DND-41 (cell line): ENCODE results near the gene NACC2.

ENCODE experiments used
- ATAC-seq: fragments of 200-7000 bp; cut with Tn5 transposase; 3 replicates; pipeline ENCODE4 v1.9.1; 2021; ENCODE audit warnings: low read depth; ENCODE audit not compliant: insufficient read depth
- DNase-seq: peaks from one replicate; pipeline ENCODE4 v3.0.0-alpha.2; 2020
- H2AFZ ChIP-seq: 2 replicates; pipeline ENCODE4 v1.6.0; 2012; ENCODE audit warnings: low read depth, low read length
- H3K27ac ChIP-seq: 2 replicates; pipeline ENCODE4 v1.5.1; 2012; ENCODE audit warnings: low read length, inconsistent platforms
- H3K27me3 ChIP-seq: fragments of 200-600 bp; sonication (generic); 2 replicates; pipeline ENCODE4 v1.6.0; 2012; ENCODE audit warnings: low read length, mild to moderate bottlenecking, inconsistent platforms; ENCODE audit not compliant: insufficient read depth, poor library complexity
- H3K36me3 ChIP-seq: 2 replicates; pipeline ENCODE4 v1.5.1; 2012; ENCODE audit warnings: low read length, inconsistent platforms; ENCODE audit not compliant: insufficient read depth
- H3K4me1 ChIP-seq: 2 replicates; pipeline ENCODE4 v1.5.1; 2012; ENCODE audit warnings: mild to moderate bottlenecking, low read length; ENCODE audit not compliant: insufficient read depth
- H3K4me2 ChIP-seq: 2 replicates; pipeline ENCODE4 v1.6.0; 2012; ENCODE audit warnings: mild to moderate bottlenecking, moderate library complexity, low read length, inconsistent platforms; ENCODE audit not compliant: insufficient read depth
- H3K4me3 ChIP-seq, 2 experiments: fragments of 200-600 bp in 1 of 2; shearing (Covaris generic) in 1 of 2; 2 replicates each; pipeline ENCODE4 v1.5.1; 2012 to 2016; ENCODE audit warnings: inconsistent platforms in 2 of 2, low read length in 2 of 2, mild to moderate bottlenecking in 2 of 2, low read depth in 1 of 2, moderate library complexity in 1 of 2
- H3K79me2 ChIP-seq: 2 replicates; pipeline ENCODE4 v1.6.0; 2012; ENCODE audit warnings: low read length, inconsistent platforms; ENCODE audit not compliant: insufficient read depth
- H3K9ac ChIP-seq: 2 replicates; pipeline ENCODE4 v1.6.0; 2012; ENCODE audit warnings: low read depth, mild to moderate bottlenecking, inconsistent platforms, low read length, moderate library complexity
- H3K9me3 ChIP-seq: 2 replicates; pipeline ENCODE4 v1.5.1; 2012; ENCODE audit warnings: low read length, moderate library complexity, mild to moderate bottlenecking, inconsistent platforms; ENCODE audit not compliant: insufficient read depth, severe bottlenecking
- H4K20me1 ChIP-seq: 2 replicates; pipeline ENCODE4 v1.6.0; 2012; ENCODE audit warnings: low read length; ENCODE audit not compliant: insufficient read depth
- CTCF ChIP-seq: IDR thresholded peaks from 2 replicates; pipeline ENCODE4 v1.5.1; 2012; ENCODE audit warnings: borderline replicate concordance, low read length, moderate library complexity, mild to moderate bottlenecking; ENCODE audit not compliant: poor library complexity, severe bottlenecking; ENCODE audit errors: extremely low read depth
- EZH2 ChIP-seq: IDR thresholded peaks from 3 replicates; pipeline ENCODE4 v1.6.1; 2012; ENCODE audit warnings: borderline replicate concordance, low read depth, mild to moderate bottlenecking, moderate library complexity, low read length, inconsistent platforms; ENCODE audit not compliant: severe bottlenecking

Gene NACC2

GRCh38 chr9:136098210-136098609 is 3.1 kb upstream of the NACC2 start:
- no peak overlapping the region for H3K9ac ChIP-seq
- no peak overlapping the region for H3K4me3 ChIP-seq
- H3K79me2 ChIP-seq, result no peaks in the 10 kb centered on the region
- H3K27me3 ChIP-seq, result no peaks in the 10 kb centered on the region
- H3K9me3 ChIP-seq, result no peaks in the 10 kb centered on the region
- ATAC-seq, result no peak
- TF ChIP-seq CTCF (no peak), EZH2 (no peak)
- H2AFZ ChIP-seq, result no peak overlapping the region
- no peaks in the 10 kb centered on the region for H3K4me1 ChIP-seq
- no peaks in the 10 kb centered on the region for H3K36me3 ChIP-seq
- no peaks in the 10 kb centered on the region for H4K20me1 ChIP-seq
- H3K4me2 ChIP-seq, result no peak overlapping the region
- H3K27ac ChIP-seq, result no peak overlapping the region
- no peak for DNase-seq

- no peaks in the 10 kb centered on the region for H3K79me2 ChIP-seq
- no peaks in the 10 kb centered on the region for H3K9me3 ChIP-seq
- ATAC-seq (no peak), DNase-seq (no peak)
- H3K9ac ChIP-seq, result no peak overlapping the region
- H3K36me3 ChIP-seq, result no peaks in the 10 kb centered on the region
- no peak overlapping the region for H3K27ac ChIP-seq
- no peaks in the 10 kb centered on the region for H3K4me1 ChIP-seq
- no peaks in the 10 kb centered on the region for H3K27me3 ChIP-seq
- TF ChIP-seq CTCF, result no peak
- TF ChIP-seq EZH2, result no peak
- H2AFZ ChIP-seq, result no peak overlapping the region
- H4K20me1 ChIP-seq, result no peaks in the 10 kb centered on the region
- no peak overlapping the region for H3K4me2 ChIP-seq
- no peak overlapping the region for H3K4me3 ChIP-seq
Measured at GRCh38 chr9:136096505-136097001, 1.5 kb upstream of the NACC2 start.

GRCh38 chr9:136093995-136094881 is 851 bp downstream of the NACC2 start:
- no peaks in the 10 kb centered on the region for H3K27me3 ChIP-seq
- H3K27ac ChIP-seq, result no peak overlapping the region
- no peak overlapping the region for H3K4me2 ChIP-seq
- H3K4me1 ChIP-seq, result no peaks in the 10 kb centered on the region
- no peak overlapping the region for H3K9ac ChIP-seq
- no peaks in the 10 kb centered on the region for H3K9me3 ChIP-seq
- H4K20me1 ChIP-seq, result no peaks in the 10 kb centered on the region
- H3K79me2 ChIP-seq, result no peaks in the 10 kb centered on the region
- ATAC-seq, result no peak
- H2AFZ ChIP-seq, result no peak overlapping the region
- no peak for DNase-seq
- TF ChIP-seq CTCF (no peak), EZH2 (no peak)
- no peak overlapping the region for H3K4me3 ChIP-seq
- no peaks in the 10 kb centered on the region for H3K36me3 ChIP-seq
